GM18858 (cell line): ENCODE measurements around the gene CLMN.
A peak's percentile ranks its signal among the peaks of the same experiment; 100 is the strongest.

ENCODE experiments used
- ATAC-seq: cut with Tn5 transposase; IDR thresholded peaks from one replicate; pipeline ENCODE4 v1.9.1; 2021; ENCODE audit not compliant: unreplicated experiment

CLMN gene

GRCh38 chr14:95345032-95345431 lies 25.3 kb upstream of the CLMN start:
- ATAC-seq, result no peak

- no peak for ATAC-seq
These were observed 24.8 kb upstream of the CLMN start for GRCh38 chr14:95344536-95344935.

GRCh38 chr14:95341564-95341963 lies 21.9 kb upstream of the CLMN start:
- ATAC-seq, result no peak

- no peak for ATAC-seq
These were observed 21.4 kb upstream of the CLMN start for GRCh38 chr14:95341115-95341514.

- ATAC-seq, result no peak
These were observed 20.5 kb upstream of the CLMN start for GRCh38 chr14:95340201-95340697.

GRCh38 chr14:95339301-95339865 lies 19.7 kb upstream of the CLMN start:
- ATAC-seq, result no peak

GRCh38 chr14:95338436-95338835 lies 18.7 kb upstream of the CLMN start:
- ATAC-seq, result no peak

GRCh38 chr14:95337041-95337595 lies 17.4 kb upstream of the CLMN start:
- no peak for ATAC-seq

GRCh38 chr14:95336192-95336760 lies 16.6 kb upstream of the CLMN start:
- ATAC-seq, result no peak

- ATAC-seq, result no peak
These were observed 15.4 kb upstream of the CLMN start for GRCh38 chr14:95335071-95335470.

GRCh38 chr14:95334044-95334443 lies 14.3 kb upstream of the CLMN start:
- no peak for ATAC-seq

GRCh38 chr14:95332641-95333040 lies 12.9 kb upstream of the CLMN start:
- no peak for ATAC-seq

- ATAC-seq, result no peak
These were observed 12.2 kb upstream of the CLMN start for GRCh38 chr14:95331708-95332408.

GRCh38 chr14:95330591-95331370 lies 11.1 kb upstream of the CLMN start:
- ATAC-seq, result no peak

GRCh38 chr14:95329941-95330340 lies 10.2 kb upstream of the CLMN start:
- no peak for ATAC-seq

- ATAC-seq, result no peak
These were observed 9.2 kb upstream of the CLMN start for GRCh38 chr14:95328729-95329503.

GRCh38 chr14:95327558-95328374 lies 8.1 kb upstream of the CLMN start:
- peak; percentile 95 for ATAC-seq

GRCh38 chr14:95326987-95327386 lies 7.3 kb upstream of the CLMN start:
- ATAC-seq, result no peak

- ATAC-seq, result no peak
These were observed 4.2 kb upstream of the CLMN start for GRCh38 chr14:95323917-95324316.

- no peak for ATAC-seq
These were observed 3.7 kb upstream of the CLMN start for GRCh38 chr14:95323361-95323760.
